ENCODE data around the gene BCL11A. TPM values are rescaled to one million over a fixed set of nuclear protein-coding genes. Genes with fewer than 3 reads are reported as not detected.

BCL11A gene
- total RNA-seq, 1 experiment from 2014 or later = 0.33 TPM

DNA sequence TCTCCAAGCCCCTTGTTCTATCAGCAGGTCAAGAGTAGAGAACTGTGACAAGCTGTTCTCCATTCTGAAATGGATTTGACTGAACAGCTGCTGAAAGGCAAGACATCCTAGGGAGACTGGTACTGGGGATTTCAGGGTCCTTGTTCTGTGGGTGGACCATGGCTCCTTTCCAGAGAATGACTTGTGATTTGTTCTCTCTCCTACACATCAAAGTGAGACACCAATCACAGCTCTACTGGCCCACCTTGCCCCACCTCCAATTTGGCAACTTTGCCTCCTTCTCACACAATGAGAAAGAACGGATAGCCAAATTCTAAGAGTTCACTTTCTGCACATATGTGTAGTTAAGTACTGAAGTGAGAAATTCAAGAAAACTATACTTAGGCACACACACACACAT lies 67.4 kb downstream of the BCL11A start:
- POLR2A ChIA-PET = no interaction called here
- Histone ChIP-seq H3K27ac (ENCODE audit: low read length) (no peak overlapping the region), H3K27me3 (ENCODE audit: control insufficient read depth, insufficient read depth, low read length) (peaks cover 13% of the 10 kb centered on the region)

DNA sequence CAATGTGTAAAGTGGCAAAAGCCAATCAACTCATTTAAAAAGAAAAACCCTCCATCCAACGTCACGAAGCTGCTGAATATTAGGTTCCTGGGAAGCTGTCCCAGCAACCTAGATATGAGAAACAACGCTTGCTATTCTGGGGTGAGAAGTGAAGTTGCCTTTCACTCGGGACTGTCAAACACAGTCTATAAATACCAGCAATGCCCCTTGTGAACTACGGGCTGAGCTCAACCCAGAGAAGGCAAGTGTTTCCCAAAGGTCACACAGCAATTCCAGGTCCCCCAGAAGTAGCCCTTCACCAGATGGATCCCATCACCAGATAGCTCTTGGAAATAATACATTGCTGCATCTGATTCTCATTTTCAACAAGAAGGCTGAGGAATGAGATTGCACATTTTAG lies 67.9 kb downstream of the BCL11A start:
- in situ Hi-C loops (cut with HindIII; ENCODE audit: low pct_unique_long_range_greater_than_20kb, low sequenced_read_pairs) (no loop called here), intact Hi-C loops (cut with micrococcal nuclease; ENCODE audit: unreplicated experiment) (no loop called here)

More for the DNA sequence above, 67.4 kb downstream of the BCL11A start:
- DNase-seq (ENCODE audit: low read depth, low spot score) (no peak), ATAC-seq (no peak)
- Histone ChIP-seq H3K9me3 (ENCODE audit: control insufficient read depth, insufficient read depth, low read depth, low read length) (no peaks in the 10 kb centered on the region), H3K4me3 (ENCODE audit: low read depth in 2 of 2, low read length in 2 of 2) (no peak overlapping the region), H3K36me3 (ENCODE audit: control insufficient read depth, insufficient read depth, low read length) (no peaks in the 10 kb centered on the region), H3K4me1 (ENCODE audit: control insufficient read depth, insufficient read depth, low read length) (no peaks in the 10 kb centered on the region)
- TF ChIP-seq POLR2AphosphoS5 (IDR thresholded peaks at IDR 0.05; ENCODE audit: low read depth, low read length) = no peak
- TF ChIP-seq SIN3A (IDR thresholded peaks at IDR 0.05; ENCODE audit: borderline replicate concordance, insufficient read depth, low read depth, low read length) = no peak
- TF ChIP-seq, protein P1, sequence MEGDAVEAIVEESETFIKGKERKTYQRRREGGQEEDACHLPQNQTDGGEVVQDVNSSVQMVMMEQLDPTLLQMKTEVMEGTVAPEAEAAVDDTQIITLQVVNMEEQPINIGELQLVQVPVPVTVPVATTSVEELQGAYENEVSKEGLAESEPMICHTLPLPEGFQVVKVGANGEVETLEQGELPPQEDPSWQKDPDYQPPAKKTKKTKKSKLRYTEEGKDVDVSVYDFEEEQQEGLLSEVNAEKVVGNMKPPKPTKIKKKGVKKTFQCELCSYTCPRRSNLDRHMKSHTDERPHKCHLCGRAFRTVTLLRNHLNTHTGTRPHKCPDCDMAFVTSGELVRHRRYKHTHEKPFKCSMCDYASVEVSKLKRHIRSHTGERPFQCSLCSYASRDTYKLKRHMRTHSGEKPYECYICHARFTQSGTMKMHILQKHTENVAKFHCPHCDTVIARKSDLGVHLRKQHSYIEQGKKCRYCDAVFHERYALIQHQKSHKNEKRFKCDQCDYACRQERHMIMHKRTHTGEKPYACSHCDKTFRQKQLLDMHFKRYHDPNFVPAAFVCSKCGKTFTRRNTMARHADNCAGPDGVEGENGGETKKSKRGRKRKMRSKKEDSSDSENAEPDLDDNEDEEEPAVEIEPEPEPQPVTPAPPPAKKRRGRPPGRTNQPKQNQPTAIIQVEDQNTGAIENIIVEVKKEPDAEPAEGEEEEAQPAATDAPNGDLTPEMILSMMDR (IDR thresholded peaks at IDR 0.05) = no peak
- TF ChIP-seq, protein P2, sequence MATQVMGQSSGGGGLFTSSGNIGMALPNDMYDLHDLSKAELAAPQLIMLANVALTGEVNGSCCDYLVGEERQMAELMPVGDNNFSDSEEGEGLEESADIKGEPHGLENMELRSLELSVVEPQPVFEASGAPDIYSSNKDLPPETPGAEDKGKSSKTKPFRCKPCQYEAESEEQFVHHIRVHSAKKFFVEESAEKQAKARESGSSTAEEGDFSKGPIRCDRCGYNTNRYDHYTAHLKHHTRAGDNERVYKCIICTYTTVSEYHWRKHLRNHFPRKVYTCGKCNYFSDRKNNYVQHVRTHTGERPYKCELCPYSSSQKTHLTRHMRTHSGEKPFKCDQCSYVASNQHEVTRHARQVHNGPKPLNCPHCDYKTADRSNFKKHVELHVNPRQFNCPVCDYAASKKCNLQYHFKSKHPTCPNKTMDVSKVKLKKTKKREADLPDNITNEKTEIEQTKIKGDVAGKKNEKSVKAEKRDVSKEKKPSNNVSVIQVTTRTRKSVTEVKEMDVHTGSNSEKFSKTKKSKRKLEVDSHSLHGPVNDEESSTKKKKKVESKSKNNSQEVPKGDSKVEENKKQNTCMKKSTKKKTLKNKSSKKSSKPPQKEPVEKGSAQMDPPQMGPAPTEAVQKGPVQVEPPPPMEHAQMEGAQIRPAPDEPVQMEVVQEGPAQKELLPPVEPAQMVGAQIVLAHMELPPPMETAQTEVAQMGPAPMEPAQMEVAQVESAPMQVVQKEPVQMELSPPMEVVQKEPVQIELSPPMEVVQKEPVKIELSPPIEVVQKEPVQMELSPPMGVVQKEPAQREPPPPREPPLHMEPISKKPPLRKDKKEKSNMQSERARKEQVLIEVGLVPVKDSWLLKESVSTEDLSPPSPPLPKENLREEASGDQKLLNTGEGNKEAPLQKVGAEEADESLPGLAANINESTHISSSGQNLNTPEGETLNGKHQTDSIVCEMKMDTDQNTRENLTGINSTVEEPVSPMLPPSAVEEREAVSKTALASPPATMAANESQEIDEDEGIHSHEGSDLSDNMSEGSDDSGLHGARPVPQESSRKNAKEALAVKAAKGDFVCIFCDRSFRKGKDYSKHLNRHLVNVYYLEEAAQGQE (IDR thresholded peaks at IDR 0.05; ENCODE audit: insufficient read depth in 1 of 2, low read depth in 2 of 2, low read length in 1 of 2) = no peak
- TF ChIP-seq TCF7L2 (IDR thresholded peaks at IDR 0.05; ENCODE audit: low read depth, low read length) = no peak
- CTCF ChIA-PET = no interaction called here
- in situ Hi-C loops (cut with HindIII; ENCODE audit: low pct_unique_long_range_greater_than_20kb, low sequenced_read_pairs) (no loop called here), intact Hi-C loops (cut with micrococcal nuclease; ENCODE audit: unreplicated experiment) (no loop called here)
- BruUV-seq (replicated peaks) = no TSS peak

More for the DNA sequence above, 67.9 kb downstream of the BCL11A start:
- Histone ChIP-seq H3K36me3 (ENCODE audit: control insufficient read depth, insufficient read depth, low read length) (no peaks in the 10 kb centered on the region), H3K4me3 (ENCODE audit: low read depth in 2 of 2, low read length in 2 of 2) (no peak overlapping the region), H3K4me1 (ENCODE audit: control insufficient read depth, insufficient read depth, low read length) (no peaks in the 10 kb centered on the region), H3K9me3 (ENCODE audit: control insufficient read depth, insufficient read depth, low read depth, low read length) (no peaks in the 10 kb centered on the region), H3K27me3 (ENCODE audit: control insufficient read depth, insufficient read depth, low read length) (peaks cover 13% of the 10 kb centered on the region), H3K27ac (ENCODE audit: low read length) (no peak overlapping the region)
- ATAC-seq (no peak), DNase-seq (ENCODE audit: low read depth, low spot score) (no peak)
- no peak for TF ChIP-seq SIN3A (IDR thresholded peaks at IDR 0.05; ENCODE audit: borderline replicate concordance, insufficient read depth, low read depth, low read length)
- TF ChIP-seq TCF7L2 (IDR thresholded peaks at IDR 0.05; ENCODE audit: low read depth, low read length) = no peak
- TF ChIP-seq POLR2AphosphoS5 (IDR thresholded peaks at IDR 0.05; ENCODE audit: low read depth, low read length) = no peak
- TF ChIP-seq, protein P2 (IDR thresholded peaks at IDR 0.05; ENCODE audit: insufficient read depth in 1 of 2, low read depth in 2 of 2, low read length in 1 of 2) = no peak
- TF ChIP-seq, protein P1 (IDR thresholded peaks at IDR 0.05) = no peak
- POLR2A ChIA-PET = no interaction called here
- no TSS peak for BruUV-seq (replicated peaks)
- CTCF ChIA-PET = no interaction called here
